Measurements from ENCODE around the gene RERE.

DNA sequence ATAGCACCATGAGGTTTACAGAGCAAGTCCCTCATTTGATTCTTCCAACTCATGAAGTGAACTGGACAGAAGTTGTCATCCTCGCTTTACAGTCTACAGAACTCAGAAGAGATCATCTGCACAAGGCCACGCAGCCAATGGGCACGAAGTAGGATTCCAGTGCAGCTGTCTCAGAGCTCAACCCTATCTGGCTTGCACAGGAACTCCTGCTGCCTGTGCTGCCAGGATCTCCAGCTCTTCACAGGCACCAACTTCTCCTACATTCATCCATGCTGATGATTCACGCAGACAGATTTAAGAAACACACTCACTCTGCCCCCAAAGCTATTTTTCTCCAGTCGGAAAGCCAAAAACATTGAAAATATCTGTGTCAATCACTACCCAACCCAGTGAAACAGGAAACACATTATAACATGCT is 157.0 kb downstream of the RERE start:
- TF ChIP-seq POLR2A (IDR thresholded peaks at IDR 0.05), result no peak
- TF ChIP-seq, protein P1, sequence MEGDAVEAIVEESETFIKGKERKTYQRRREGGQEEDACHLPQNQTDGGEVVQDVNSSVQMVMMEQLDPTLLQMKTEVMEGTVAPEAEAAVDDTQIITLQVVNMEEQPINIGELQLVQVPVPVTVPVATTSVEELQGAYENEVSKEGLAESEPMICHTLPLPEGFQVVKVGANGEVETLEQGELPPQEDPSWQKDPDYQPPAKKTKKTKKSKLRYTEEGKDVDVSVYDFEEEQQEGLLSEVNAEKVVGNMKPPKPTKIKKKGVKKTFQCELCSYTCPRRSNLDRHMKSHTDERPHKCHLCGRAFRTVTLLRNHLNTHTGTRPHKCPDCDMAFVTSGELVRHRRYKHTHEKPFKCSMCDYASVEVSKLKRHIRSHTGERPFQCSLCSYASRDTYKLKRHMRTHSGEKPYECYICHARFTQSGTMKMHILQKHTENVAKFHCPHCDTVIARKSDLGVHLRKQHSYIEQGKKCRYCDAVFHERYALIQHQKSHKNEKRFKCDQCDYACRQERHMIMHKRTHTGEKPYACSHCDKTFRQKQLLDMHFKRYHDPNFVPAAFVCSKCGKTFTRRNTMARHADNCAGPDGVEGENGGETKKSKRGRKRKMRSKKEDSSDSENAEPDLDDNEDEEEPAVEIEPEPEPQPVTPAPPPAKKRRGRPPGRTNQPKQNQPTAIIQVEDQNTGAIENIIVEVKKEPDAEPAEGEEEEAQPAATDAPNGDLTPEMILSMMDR (IDR thresholded peaks at IDR 0.05), result no peak

Data from thyroid gland (tissue), 4 donors.